HTR-8/SVneo (cell line): ENCODE data around the gene XKR3.
A peak's percentile ranks its signal among the peaks of the same experiment; 100 is the strongest.
"Not testable (repeated sequence)": the region's sequence is repeated elsewhere in the genome, so short reads cannot be mapped to it uniquely, and the experiment has no call there.

Experiments used
- DNase-seq: peaks from one replicate; pipeline ENCODE4 v3.0.0; 2011; ENCODE audit warnings: low spot score, mixed read lengths; ENCODE audit not compliant: insufficient read length
- FAIRE-seq: peaks from 2 replicates; lab custom pipeline; 2011; peaks lifted over from hg19 to GRCh38; lab: Jason Lieb, UNC

Gene XKR3

DNA sequence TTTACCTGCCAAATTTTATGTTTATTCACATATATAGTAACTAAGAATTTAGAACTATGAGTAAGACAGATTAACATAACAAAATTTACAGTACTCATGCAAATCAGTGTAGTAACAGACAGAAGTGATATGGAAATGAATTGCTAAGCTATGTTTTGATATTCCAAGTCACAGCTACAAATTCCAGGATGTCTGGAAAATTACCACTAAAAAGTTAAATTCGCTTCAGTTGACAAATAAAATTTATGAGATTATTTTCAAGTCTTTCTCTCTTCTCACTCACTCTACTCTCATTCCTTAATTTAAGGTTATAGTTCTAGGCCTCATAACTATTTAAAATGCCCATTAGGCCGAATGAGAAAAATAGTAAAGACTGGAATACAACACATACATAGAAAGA, 18.1 kb downstream of the XKR3 start:
- no peak for DNase-seq
- FAIRE-seq: no peak

DNA sequence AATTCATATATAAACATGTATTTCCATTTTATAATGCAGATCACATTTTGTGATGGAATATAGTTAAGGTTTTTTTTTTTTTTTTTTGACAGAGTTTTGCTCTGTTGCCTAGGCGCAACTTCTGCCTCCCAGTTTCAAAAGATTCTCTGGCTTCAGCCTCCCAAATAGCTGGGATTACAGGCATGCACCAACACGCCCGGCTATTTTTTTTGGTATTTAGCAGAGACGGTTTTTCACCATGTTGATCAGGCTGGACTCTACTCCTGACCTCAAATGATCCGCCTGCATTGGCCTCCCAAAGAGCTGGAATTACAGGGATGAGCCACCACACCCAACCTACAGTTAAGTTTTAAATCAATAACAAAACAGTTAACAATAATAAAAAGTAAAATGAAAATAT, 18.8 kb downstream of the XKR3 start:
- DNase-seq (no peak), FAIRE-seq (no peak)

DNA sequence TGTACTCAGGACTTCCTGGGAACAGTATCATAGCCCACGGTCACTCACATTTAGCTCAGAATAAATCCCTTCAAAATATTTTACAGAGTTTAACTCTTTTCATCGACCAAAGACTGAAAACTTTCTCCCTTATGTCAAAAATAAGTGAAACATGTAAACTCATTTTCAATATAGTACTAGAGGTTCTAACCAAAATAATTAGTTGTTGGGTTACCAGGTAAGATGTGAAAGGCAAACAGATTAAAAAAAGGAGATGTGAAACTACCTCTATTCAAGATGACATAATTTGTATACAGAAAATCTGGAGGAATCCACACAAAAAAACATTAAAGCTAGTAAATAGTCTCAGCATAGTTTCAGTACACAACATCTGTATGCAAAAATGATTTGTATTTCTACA, 20.3 kb downstream of the XKR3 start:
- DNase-seq (no peak), FAIRE-seq (no peak)

- no peak for DNase-seq
- no peak for FAIRE-seq
Measured at GRCh38 chr22:16803255-16803917, 21.8 kb downstream of the XKR3 start.

DNA sequence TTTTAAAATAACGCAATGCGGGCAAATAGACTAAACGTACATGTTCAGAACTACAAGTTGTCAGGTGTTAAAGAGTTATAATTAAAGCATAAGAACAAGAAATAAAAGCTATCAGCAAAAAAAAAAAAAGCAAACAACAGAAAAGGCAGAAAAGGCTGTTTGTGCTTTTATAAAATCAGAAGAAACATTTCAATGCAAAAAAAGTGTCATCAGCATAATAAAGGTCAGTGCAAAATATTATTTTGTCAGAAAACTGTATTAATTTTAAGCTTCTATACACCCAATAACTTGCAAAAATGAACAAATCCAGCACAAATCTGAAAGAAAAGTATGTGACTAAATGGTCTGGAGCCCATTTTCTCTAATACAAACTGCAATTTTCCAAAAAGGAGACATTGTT, 23.6 kb downstream of the XKR3 start:
- FAIRE-seq (no peak), DNase-seq (no peak)

GRCh38 chr22:16801088-16801487, 24.1 kb downstream of the XKR3 start:
- no peak for DNase-seq
- FAIRE-seq: no peak

DNA sequence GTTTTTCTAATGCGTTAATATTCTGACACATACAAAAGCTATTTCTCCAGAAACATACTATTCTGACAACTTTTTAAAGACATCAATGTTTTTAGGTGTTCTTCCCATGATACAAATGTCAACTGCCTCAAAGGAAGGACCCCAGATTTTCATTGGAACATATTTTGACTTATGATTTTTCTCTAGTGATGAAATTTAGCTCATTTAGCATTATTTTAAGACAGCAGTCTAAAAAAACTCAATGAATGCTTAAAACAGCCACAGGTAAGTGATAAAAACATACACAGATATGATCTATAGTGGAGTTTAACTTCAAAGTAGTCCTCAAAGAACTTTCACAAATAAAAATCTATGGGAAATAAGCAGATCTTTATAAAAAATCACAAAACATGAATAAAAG, 24.9 kb downstream of the XKR3 start:
- FAIRE-seq: no peak

GRCh38 chr22:16795504-16795903, 29.7 kb downstream of the XKR3 start:
- not testable (repeated sequence) for FAIRE-seq, DNase-seq

More for the DNA sequence above, 24.9 kb downstream of the XKR3 start:
- no peak for DNase-seq

GRCh38 chr22:16793831-16794230, 31.4 kb downstream of the XKR3 start:
- no peak for FAIRE-seq
- DNase-seq: no peak

DNA sequence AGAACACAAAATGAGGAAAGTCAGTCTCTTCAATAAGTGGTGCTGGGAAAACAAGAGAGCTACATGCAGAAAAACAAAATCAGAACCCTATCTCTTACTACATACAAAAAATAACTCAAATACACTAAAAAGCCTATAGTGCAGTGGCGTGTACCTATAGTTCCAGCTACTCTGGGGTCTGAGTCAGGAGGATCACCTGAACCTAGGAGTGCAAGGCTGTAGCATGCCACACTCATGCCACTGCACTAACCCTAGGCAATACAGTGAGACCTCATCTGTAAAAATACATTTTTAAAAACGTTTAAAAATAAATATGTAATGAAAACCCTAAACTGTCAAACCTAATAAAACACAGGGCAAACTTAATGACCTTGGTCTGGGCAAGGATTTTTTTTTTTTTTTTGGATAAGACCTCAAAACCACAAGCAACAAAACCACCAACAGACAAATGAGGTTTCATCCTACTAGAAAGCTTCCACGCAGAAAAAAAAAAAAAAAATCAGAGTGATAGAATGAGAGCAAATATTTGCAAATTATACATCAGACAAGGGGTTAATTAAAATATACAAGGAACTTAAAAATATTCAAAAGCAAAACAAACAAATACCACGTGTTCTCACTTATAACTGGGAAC, 35.2 kb downstream of the XKR3 start:
- FAIRE-seq: no peak
- DNase-seq: no peak

GRCh38 chr22:16783930-16784354, 41.3 kb downstream of the XKR3 start:
- FAIRE-seq (no peak), DNase-seq (peak; percentile 10)

- FAIRE-seq (no peak), DNase-seq (no peak)
Measured at GRCh38 chr22:16783453-16783852, 41.8 kb downstream of the XKR3 start.

GRCh38 chr22:16781764-16782329, 43.4 kb downstream of the XKR3 start:
- no peak for DNase-seq
- FAIRE-seq: no peak

DNA sequence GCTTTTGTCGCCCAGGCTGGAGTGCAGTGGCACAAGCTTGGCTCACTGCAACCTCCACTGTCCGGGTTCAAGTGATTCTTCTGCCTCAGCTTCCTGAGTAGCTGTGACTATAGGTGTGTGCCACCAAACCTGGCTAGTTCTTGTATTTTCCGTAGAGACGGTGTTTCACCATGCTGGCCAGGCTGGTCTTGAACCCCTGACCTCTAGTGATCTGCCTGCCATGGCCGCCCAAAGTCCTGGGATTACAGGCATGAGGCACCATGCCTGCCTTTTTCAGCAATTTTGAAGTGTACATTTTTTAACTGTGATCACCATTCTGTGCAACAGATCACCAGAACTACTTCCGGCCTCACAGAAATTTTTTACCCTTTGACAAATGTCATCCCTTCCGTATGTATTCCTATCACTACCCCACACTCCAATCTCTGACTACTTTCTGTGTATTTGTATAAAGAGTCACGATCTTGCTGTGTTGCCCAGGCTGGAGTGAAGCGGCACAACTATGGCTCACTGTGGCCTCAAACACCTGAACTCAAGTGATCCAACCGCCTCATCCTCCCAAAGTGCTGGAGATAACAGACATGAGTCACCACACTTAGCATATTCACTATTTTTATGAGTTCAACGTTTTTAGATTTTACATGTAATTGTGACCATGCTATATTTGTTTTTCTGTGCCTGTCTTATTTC, 44.0 kb downstream of the XKR3 start:
- DNase-seq (no peak), FAIRE-seq (no peak)

GRCh38 chr22:16777284-16777924, 47.8 kb downstream of the XKR3 start:
- FAIRE-seq: no peak

DNA sequence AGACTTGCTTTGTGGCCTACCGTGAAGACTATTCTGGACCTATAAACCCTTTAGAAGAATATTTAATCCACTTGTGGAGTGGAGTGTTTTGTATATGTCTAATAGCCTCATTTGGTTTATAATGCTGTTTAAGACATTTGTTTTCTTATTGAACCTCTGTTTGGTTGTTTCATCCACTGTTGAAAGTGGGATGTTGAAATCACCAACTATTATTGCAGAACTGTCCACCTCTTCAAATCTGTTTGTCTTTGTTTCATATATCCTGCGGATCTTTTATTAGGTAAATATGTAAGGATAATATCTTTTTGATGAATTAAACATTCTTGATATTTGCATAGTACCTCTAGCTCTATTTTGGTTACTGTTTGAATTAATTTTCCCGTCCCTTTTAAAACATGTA, 49.1 kb downstream of the XKR3 start:
- FAIRE-seq: no peak
- no peak for DNase-seq

More at GRCh38 chr22:16777284-16777924, 47.8 kb downstream of the XKR3 start:
- DNase-seq: no peak

DNA sequence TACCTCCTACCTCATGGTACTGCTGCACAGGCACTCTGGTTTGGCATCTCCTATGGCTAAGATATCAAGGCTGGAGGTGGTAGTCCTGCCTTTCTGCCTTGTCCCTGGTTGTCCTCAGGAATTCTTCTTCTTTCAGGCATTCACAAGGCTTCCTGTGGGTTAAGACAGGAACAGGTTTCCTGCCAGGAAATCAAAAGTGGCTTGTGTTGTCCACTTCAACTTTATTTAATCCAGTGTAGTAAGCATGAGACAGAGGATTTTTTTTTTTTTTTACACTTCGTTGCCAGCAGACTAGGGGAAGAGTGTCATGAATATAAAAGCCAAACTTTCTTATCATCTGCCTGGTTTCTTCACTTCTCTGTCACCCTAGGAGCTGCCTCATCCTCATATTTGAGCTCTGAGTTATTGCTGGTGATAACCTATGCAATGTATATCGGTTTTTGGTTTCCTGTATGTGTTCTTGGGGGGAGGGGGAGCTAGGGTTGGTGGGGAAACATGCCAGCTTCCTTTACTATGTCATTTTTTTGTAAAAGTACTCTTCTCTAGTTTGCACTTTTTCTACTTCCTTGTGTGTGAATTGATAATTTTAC, 50.2 kb downstream of the XKR3 start:
- FAIRE-seq (no peak), DNase-seq (no peak)

GRCh38 chr22:16771569-16771968, 53.6 kb downstream of the XKR3 start:
- not testable (repeated sequence) for FAIRE-seq, DNase-seq

DNA sequence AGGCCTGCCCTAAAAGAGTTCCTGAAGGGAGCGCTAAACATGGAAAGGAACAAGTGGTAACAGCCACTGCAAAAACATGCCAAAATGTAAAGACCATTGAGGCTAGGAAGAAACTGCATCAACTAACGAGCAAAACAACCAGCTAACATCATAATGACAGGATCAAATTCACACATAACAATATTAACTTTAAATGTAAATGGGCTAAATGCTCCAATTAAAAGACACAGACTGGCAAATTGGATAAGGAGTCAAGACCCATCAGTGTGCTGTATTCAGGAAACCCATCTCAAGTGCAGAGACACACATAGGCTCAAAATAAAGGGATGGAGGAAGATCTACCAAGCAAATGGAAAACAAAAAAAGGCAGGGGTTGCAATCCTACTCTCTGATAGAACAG, 57.3 kb downstream of the XKR3 start:
- FAIRE-seq, DNase-seq: not testable (repeated sequence)

GRCh38 chr22:16762224-16762623, 63.0 kb downstream of the XKR3 start:
- not testable (repeated sequence) for FAIRE-seq, DNase-seq
